Epithelial cell of esophagus (primary cell): ENCODE data around the gene SRD5A1.

Source experiments
- DNase-seq: peaks from one replicate; pipeline ENCODE4 v3.0.0; 2010; ENCODE audit warnings: low read depth
- H3K4me3 ChIP-seq: 2 replicates; pipeline ENCODE4 v1.5.1; 2011; ENCODE audit warnings: mild to moderate bottlenecking, low read length, control low read depth
- CTCF ChIP-seq: IDR thresholded peaks from 2 replicates; pipeline ENCODE4 v1.5.1; 2011; ENCODE audit warnings: low read depth, mild to moderate bottlenecking, low read length, control low read depth, inconsistent platforms; ENCODE audit not compliant: insufficient read depth; ENCODE audit errors: missing control alignments

The SRD5A1 gene

DNA sequence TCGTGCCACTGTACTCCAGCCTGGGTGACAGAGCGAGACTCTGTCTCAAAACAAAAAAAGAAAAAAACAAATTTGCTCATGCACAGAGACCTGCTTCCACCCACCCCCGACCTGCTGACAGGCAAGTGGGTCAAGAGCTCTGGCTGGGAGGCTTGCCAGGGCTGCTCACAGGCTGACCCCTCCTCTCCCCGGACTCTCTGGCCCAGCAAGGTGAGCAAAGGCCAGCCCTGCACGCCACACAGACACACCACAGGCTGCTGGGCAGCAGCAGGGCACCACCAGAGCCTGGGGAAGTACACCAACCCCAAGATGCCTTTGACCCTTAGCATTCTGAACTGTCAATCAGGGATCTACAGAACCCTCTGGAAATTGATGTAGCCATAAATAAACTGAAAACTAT lies 29.6 kb upstream of the SRD5A1 start:
- TF ChIP-seq CTCF, result no peak
- no peak overlapping the region for H3K4me3 ChIP-seq
- no peak for DNase-seq

GRCh38 chr5:6604341-6604740 lies 28.9 kb upstream of the SRD5A1 start:
- no peak for DNase-seq
- H3K4me3 ChIP-seq, result no peak overlapping the region
- no peak for TF ChIP-seq CTCF

- no peak for DNase-seq
- H3K4me3 ChIP-seq, result no peak overlapping the region
- TF ChIP-seq CTCF, result no peak
These were observed 28.3 kb upstream of the SRD5A1 start for GRCh38 chr5:6604946-6605345.

GRCh38 chr5:6606884-6607558 lies 26.2 kb upstream of the SRD5A1 start:
- no peak overlapping the region for H3K4me3 ChIP-seq
- no peak for DNase-seq
- TF ChIP-seq CTCF, result no peak

DNA sequence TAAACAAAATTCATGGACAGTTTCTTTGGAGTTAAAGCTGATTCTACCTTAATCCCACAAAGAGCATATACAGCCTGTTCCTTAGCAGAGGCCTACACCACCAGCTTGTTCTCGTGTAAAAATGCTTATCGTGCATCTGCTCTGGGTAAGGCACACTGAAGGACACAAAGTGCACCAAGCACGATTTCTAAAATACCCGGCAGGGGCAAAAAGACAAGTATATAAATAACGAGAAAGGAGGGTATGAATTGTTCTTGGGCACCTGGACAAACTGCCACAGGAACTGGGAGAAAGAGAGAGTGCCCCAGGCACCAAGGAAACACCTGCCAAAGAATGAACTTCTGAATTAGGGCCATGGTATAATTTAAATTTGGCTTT lies 25.7 kb upstream of the SRD5A1 start:
- TF ChIP-seq CTCF, result no peak
- H3K4me3 ChIP-seq, result no peak overlapping the region
- no peak for DNase-seq

DNA sequence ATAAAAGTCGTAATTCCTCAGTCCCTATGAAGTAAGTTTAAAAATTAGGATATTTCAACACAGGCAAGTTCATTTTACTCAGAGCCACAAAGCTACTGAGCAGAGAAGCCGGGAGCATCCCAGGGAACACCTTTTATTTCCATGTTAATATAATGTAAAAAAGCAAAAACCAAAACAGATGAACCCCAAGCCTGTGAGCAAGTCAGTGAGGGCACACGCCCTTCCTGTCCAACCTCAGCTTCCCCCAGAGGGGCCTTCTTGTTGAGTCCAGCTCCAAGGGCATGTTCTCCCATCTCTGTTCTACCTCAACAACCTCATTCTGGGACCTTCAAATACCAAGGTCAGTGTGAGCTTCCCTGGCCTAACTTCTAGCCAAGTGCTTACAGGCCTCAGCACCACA lies 25.2 kb upstream of the SRD5A1 start:
- no peak overlapping the region for H3K4me3 ChIP-seq
- no peak for DNase-seq
- TF ChIP-seq CTCF, result no peak
